GM19455 (cell line): ENCODE data around the gene FHDC1.

Source experiments
- ATAC-seq: cut with Tn5 transposase; IDR thresholded peaks from one replicate; pipeline ENCODE4 v1.9.1; 2021; ENCODE audit not compliant: unreplicated experiment

The FHDC1 gene

GRCh38 chr4:152979731-152980330 lies 43.7 kb downstream of the FHDC1 start:
- ATAC-seq = no peak

DNA sequence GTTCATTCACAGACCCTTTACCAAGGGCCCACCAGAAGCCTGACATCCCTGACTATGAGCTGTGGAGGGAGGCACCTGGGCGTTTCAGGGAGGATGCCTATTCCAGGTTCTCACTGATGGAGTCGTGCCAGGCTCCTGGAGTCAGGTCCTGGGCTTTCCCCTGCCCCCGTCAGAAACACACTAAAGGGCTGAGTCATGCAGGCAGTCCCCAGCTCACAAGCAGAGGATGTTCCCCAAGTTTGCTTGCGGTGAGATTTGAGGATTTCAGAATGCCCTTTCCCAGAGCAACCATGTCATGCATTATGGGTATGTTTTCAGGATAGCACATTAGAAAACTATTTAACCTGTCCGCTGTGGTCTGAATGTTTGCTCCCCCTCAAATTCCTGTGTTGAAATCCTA lies 45.2 kb downstream of the FHDC1 start:
- ATAC-seq = no peak

DNA sequence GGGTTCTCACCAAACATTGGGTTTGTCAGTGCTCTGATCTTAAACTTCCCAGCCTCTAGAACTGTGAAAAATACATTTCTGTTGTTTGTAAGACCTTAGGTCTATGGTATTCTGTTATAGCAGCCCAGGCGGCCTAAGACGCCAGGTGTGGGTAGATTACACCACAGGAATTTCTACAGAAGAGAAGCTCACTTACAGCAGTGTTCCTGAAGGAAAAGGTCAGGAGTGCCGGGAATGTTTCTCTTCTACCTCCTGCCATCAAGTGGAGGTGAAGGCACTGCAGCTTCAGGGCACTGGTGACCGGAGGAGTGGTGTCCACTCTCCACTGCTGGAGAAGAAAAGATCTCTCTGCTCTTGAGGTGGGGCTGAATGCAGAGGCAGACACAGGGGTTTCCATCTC lies 45.7 kb downstream of the FHDC1 start:
- ATAC-seq = no peak

DNA sequence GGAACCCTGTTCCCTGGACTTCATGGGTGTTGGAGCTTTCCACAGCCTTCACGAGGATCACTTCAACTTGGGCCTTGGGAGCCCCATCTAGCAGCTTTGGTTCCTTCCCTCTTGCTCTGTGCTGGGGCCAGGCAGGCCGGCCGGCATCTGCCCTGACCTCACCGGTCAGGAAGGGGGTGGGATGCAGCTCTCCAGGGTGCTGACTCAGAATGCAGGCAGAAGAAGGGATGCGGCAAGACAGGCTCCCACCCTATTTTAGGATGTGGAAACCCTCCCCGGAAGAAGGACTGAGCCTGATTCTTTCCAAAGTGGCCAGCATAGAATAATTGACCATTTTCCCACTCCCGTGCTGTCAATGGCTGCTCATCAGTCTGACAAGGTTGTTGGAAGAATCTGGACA lies 47.1 kb downstream of the FHDC1 start:
- ATAC-seq = no peak

GRCh38 chr4:152983774-152984411 lies 47.8 kb downstream of the FHDC1 start:
- ATAC-seq = no peak

DNA sequence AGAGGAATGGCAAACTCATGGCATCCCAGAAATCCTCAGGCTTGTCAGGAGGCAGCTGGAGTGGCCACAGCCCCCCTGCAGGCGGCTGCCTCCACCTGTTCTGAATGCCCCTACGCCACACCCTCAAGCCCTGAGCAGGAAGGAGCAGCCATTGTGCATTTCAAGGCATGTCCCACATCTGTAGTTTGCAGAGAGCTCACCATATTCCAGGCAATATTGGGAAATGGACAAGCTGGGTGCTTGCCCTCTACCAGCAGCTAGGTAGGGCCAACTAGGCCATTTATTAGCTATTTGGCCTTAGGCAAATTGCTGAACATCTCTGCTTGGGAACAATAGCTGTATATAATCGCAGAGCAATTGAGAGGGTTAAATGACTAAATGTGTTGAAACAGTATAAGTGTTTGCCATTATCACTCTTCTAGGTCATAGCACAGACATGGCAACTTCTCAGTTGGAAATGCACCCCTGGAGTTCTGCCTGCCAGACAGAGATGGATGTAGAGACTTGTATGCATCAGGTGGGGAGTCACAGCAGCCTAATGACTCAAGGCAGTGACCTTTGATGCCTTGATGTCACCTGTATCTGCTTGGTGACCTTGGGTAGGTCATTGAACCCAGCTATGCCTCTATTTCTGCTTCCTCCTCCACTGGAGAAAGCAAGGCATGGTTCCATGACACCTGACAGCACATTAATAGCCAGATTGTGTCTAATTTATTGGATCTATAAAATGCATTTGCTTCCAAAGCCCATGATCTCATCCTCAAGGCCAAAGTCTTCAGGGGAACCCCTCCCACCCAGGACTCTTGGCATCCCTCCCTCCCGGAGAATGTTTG lies 52.8 kb downstream of the FHDC1 start:
- ATAC-seq = no peak

- ATAC-seq = no peak
Measured at GRCh38 chr4:152989554-152989970, 53.4 kb downstream of the FHDC1 start.

- no peak for ATAC-seq
Measured at GRCh38 chr4:152990471-152991131, 54.5 kb downstream of the FHDC1 start.

DNA sequence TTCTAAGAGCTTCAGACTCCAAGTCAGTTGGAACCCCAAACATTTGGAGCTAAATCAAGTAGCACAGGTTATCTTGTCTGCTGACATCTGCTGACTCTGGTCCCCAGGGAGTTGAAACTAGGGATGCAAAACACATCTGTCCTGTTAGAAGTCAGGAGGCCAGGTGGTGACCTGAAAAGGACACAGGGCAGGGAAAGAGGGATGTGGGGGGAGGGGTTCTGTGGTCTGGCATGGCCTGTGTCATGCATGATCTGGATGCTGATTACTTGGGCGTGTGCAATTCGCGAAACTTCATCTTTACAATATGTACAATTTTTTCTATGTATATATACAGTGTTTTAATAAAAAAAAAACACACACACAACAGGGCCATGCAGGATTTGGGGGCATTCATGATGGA lies 55.3 kb downstream of the FHDC1 start:
- no peak for ATAC-seq

GRCh38 chr4:152992027-152992426 lies 55.9 kb downstream of the FHDC1 start:
- no peak for ATAC-seq

DNA sequence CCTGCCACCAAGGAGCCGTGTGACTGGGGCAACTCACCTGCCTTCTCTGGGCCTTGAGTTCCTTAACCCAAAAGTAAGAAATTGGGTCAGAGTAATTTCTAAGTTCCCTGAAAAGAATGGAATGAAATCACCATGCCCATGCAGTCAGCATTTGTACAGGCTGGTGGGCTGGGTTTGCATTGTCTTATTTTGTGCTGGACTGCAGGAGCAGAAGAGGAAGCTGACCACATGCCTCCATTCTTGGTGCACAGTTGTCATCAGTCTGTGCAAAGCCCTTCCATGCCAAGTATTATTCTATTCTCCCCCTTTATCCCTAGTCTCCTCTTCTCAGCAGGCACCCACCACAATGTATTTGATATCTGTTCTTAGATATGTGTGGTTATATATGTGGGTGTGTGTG lies 56.3 kb downstream of the FHDC1 start:
- no peak for ATAC-seq

DNA sequence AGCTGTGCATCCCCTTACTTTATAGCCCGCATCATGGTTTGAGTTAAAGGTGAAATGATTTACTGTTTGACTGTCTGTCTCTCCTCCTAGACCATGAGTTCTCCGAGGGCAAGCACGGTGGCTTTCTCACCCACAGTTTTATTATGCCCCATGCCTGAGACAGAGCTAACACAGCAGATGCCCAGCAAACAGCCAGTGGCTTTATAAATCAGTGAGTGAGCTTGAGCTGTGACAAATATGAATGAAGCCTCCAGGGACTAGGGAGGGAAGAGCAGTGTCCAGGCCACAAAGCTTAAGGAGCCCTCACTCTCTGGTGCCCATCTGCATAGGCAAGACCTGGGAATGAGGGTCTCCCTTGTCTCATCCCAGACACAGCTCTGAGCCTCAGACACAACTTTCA lies 57.9 kb downstream of the FHDC1 start:
- no peak for ATAC-seq

GRCh38 chr4:152996111-152996571 lies 60.0 kb downstream of the FHDC1 start:
- ATAC-seq = no peak

GRCh38 chr4:152996672-152997071 lies 60.5 kb downstream of the FHDC1 start:
- ATAC-seq = no peak

DNA sequence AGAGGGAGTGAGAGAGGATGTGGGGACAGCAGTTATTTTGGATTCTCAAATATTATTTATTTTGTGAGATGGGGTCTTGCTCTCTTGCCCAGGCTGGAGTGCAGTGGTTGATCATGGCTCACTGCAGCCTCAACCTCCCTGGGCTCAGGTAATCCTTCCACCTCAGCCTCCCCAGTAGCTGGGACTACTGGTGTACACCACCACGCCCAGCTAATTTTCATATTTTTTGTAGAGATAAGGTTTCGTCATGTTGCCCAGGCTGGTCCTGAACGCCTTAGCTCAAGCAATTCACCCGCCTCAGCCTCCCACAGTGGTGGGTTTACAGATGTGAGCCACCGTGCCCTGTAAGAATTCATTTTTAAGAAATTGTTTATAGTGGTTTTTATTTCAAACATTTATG lies 61.2 kb downstream of the FHDC1 start:
- no peak for ATAC-seq

DNA sequence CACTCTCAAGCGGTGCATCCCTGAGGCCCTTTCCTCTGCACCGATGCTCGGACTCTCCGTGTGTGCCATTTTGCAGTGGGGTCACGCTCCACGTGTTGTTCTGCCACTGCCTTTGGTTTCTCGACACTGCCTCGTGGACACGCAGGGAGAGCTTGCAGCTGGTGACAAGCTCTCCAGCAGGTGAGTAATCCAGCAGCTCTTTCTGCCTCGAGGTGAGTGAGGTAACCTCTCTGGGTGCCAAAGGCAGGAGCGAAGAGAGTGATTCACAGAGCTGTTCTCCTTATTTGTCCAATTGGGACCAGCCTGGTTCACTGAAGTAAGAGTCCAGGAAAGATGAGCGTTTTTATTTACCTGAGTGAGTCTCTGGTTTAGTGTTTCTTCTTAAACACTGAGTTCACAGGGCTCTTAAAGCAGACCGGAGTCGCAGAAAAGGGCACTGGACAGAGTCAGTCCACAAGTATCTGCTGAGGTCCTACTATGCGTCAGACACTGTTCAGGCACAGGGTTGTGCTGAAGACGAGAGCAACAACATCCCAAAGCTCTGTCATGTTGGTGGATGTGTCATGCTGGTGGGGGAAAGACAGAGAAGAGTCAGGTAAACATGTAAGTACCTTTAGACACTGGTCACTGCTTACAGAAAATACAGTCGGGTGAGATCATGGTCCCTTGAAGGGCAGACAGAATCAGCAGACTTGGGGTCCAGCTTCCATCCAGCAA lies 61.8 kb downstream of the FHDC1 start:
- no peak for ATAC-seq

GRCh38 chr4:152998861-152999260 lies 62.7 kb downstream of the FHDC1 start:
- no peak for ATAC-seq

- ATAC-seq = no peak
Measured at GRCh38 chr4:152999346-153000075, 63.4 kb downstream of the FHDC1 start.

GRCh38 chr4:153000076-153000420 lies 63.9 kb downstream of the FHDC1 start:
- no peak for ATAC-seq

DNA sequence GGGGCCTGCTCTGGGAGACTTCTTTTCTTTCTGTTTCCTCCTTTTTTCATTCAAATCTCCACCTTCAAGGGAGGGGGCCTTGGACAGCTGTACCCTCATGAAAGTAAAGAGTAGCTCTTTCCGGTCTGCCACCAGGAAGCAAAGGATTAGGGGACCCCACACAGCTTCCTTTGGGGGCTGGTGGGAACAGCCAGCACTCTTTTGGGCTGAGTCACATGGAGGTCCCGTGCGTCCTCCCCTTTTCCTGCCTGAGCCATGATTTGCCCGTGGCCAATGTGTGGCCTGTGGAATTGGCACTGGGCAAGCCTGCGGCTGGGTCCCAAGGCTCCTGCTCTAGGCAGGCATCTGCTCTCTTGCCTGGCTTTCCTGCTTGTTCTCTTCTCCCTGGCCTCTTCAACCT lies 65.5 kb downstream of the FHDC1 start:
- ATAC-seq = no peak
